ENCODE results near the gene GNPNAT1. TPM values are rescaled to one million over a fixed set of nuclear protein-coding genes. Genes with fewer than 3 reads are reported as not detected.

The GNPNAT1 gene
- total and polyA plus RNA-seq, 2 donors (not counting 1 experiment from before 2014, with no cell fraction given) = 2.1 to 7.8 TPM

- Histone ChIP-seq H3K36me3 (replicated peaks in 1 of 2; ENCODE audit: control extremely low read depth in 1 of 2, control insufficient read depth in 1 of 2, extremely low read depth in 1 of 2, insufficient read depth in 2 of 2, low read length in 1 of 2) (no peaks in the 10 kb centered on the region), H3K9me3 (ENCODE audit: control extremely low read depth in 1 of 3, control insufficient read depth in 2 of 3, insufficient read depth in 1 of 3, low read length in 2 of 3) (no peaks in the 10 kb centered on the region), H2AFZ (ENCODE audit: insufficient read depth, low read depth, low read length, poor library complexity, severe bottlenecking) (no peak overlapping the region), H3K9ac (ENCODE audit: low read length) (no peak overlapping the region), H3K4me3 (ENCODE audit: control extremely low read depth in 1 of 5, extremely low read depth in 1 of 5, insufficient read depth in 1 of 5, low read depth in 2 of 5, low read length in 4 of 5) (no peak overlapping the region), H4K20me1 (ENCODE audit: control insufficient read depth, insufficient read depth, low read length, poor library complexity, severe bottlenecking) (no peaks in the 10 kb centered on the region), H3K4me1 (ENCODE audit: control insufficient read depth in 2 of 2, insufficient read depth in 2 of 2, low read length in 2 of 2) (no peaks in the 10 kb centered on the region), H3K27me3 (replicated peaks in 1 of 4; ENCODE audit: control extremely low read depth in 1 of 4, control insufficient read depth in 3 of 4, insufficient read depth in 4 of 4, low read length in 3 of 4) (peaks cover 0 to 3% (median 0%) of the 10 kb centered on the region in 4 experiments), H3K4me2 (replicated peaks; ENCODE audit: low read depth, low read length, poor library complexity, severe bottlenecking) (no peak overlapping the region), H3K27ac (ENCODE audit: low read length in 2 of 2) (no peak overlapping the region), H3K79me2 (ENCODE audit: control insufficient read depth, insufficient read depth, low read length) (no peaks in the 10 kb centered on the region)
- intact Hi-C loops (cut with micrococcal nuclease) = no loop called here
- TF ChIP-seq CTCF (IDR thresholded peaks at IDR 0.05) = no peak
- TF ChIP-seq EZH2 (IDR thresholded peaks at IDR 0.05; ENCODE audit: borderline replicate concordance, insufficient read depth, low read depth, low read length, poor library complexity, severe bottlenecking) = no peak
- no peak for ATAC-seq (ENCODE audit: low read depth)
- no peaks in the 10 kb centered on the region for H3K4me1 Mint-ChIP-seq
- no peak overlapping the region for H3K27ac Mint-ChIP-seq
- no peak for DNase-seq
- POLR2A ChIA-PET = no interaction called here
- H3K4me3 Mint-ChIP-seq = no peak overlapping the region
- WGBS (ENCODE audit: insufficient coverage) = no CpG with 5 or more reads among the region's 4 CpGs
- peaks cover 19% of the 10 kb centered on the region for H3K27me3 Mint-ChIP-seq
- CTCF ChIA-PET = interaction anchor here (0.9 to 5.5 kb wide), 8 partner anchors 9 to 481 kb away, joined by 3 to 46 read pairs (median 4); no protein-coding TSS in a partner anchor
- H3K9me3 Mint-ChIP-seq (ENCODE audit: insufficient read depth) = no peaks in the 10 kb centered on the region
Measured at GRCh38 chr14:52824462-52824861, 33.1 kb upstream of the GNPNAT1 start.

DNA sequence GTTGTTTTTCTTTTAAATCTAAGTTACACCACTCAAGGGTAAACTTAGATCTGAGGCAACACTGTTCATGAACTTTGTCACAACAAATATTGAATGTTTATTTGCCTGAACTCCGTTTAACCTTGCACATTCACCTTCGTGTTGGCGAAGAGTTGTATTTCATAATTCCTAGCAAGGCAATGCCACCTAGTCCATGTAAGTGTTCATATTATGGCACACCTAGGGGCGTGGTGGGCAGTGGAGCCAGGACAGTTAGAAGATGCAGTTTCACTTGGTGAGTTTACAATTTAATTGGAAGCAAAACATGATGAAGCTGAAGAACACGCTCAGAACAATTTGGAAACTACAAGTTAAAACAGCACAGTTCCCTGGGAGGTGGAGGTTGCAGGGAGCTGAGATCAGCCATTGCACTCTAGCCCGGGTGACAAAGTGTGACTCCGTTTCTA lies 30.4 kb upstream of the GNPNAT1 start:
- no peak overlapping the region for H3K4me3 ChIP-seq (ENCODE audit: control extremely low read depth in 1 of 5, extremely low read depth in 1 of 5, insufficient read depth in 1 of 5, low read depth in 2 of 5, low read length in 4 of 5)
- ATAC-seq (ENCODE audit: low read depth) (no peak), DNase-seq (no peak)
- ChIA-PET POLR2A (no interaction called here), CTCF (interaction anchor here (1.0 to 5.5 kb wide), 3 partner anchors 230 to 484 kb away, joined by 3 to 46 read pairs (median 4); no protein-coding TSS in a partner anchor)
- no peaks in the 10 kb centered on the region for H3K79me2 ChIP-seq (ENCODE audit: control insufficient read depth, insufficient read depth, low read length)
- Mint-ChIP-seq H3K27ac (no peak overlapping the region), H3K4me1 (no peaks in the 10 kb centered on the region), H3K4me3 (no peak overlapping the region), H3K27me3 (peaks cover 21% of the 10 kb centered on the region), H3K9me3 (ENCODE audit: insufficient read depth) (no peaks in the 10 kb centered on the region)
- TF ChIP-seq EZH2 (IDR thresholded peaks at IDR 0.05; ENCODE audit: borderline replicate concordance, insufficient read depth, low read depth, low read length, poor library complexity, severe bottlenecking) (no peak), CTCF (IDR thresholded peaks at IDR 0.05) (no peak)
- no peaks in the 10 kb centered on the region for H3K4me1 ChIP-seq (ENCODE audit: control insufficient read depth in 2 of 2, insufficient read depth in 2 of 2, low read length in 2 of 2)
- H3K27me3 ChIP-seq (replicated peaks in 1 of 4; ENCODE audit: control extremely low read depth in 1 of 4, control insufficient read depth in 3 of 4, insufficient read depth in 4 of 4, low read length in 3 of 4) = peaks cover 0 to 3% (median 0%) of the 10 kb centered on the region in 4 experiments
- H3K36me3 ChIP-seq (replicated peaks in 1 of 2; ENCODE audit: control extremely low read depth in 1 of 2, control insufficient read depth in 1 of 2, extremely low read depth in 1 of 2, insufficient read depth in 2 of 2, low read length in 1 of 2) = no peaks in the 10 kb centered on the region
- no peak overlapping the region for H3K9ac ChIP-seq (ENCODE audit: low read length)
- intact Hi-C loops (cut with micrococcal nuclease) = no loop called here
- H4K20me1 ChIP-seq (ENCODE audit: control insufficient read depth, insufficient read depth, low read length, poor library complexity, severe bottlenecking) = no peaks in the 10 kb centered on the region
- no peak overlapping the region for H3K27ac ChIP-seq (ENCODE audit: low read length in 2 of 2)
- 88% methylated on average over 4 of the region's 7 CpGs for WGBS (ENCODE audit: insufficient coverage)
- no peak overlapping the region for H3K4me2 ChIP-seq (replicated peaks; ENCODE audit: low read depth, low read length, poor library complexity, severe bottlenecking)
- no peak overlapping the region for H2AFZ ChIP-seq (ENCODE audit: insufficient read depth, low read depth, low read length, poor library complexity, severe bottlenecking)
- H3K9me3 ChIP-seq (ENCODE audit: control extremely low read depth in 1 of 3, control insufficient read depth in 2 of 3, insufficient read depth in 1 of 3, low read length in 2 of 3) = no peaks in the 10 kb centered on the region

All from B cell (primary cell).